ENCODE data around the gene EBF4. TPM values are rescaled to one million over a fixed set of nuclear protein-coding genes. Genes with fewer than 3 reads are reported as not detected.
A peak's percentile ranks its signal among the peaks of the same experiment; 100 is the strongest.

EBF4 gene
- total RNA-seq, 2 donors from 2014 or later = 6.4 to 12.1 TPM

DNA sequence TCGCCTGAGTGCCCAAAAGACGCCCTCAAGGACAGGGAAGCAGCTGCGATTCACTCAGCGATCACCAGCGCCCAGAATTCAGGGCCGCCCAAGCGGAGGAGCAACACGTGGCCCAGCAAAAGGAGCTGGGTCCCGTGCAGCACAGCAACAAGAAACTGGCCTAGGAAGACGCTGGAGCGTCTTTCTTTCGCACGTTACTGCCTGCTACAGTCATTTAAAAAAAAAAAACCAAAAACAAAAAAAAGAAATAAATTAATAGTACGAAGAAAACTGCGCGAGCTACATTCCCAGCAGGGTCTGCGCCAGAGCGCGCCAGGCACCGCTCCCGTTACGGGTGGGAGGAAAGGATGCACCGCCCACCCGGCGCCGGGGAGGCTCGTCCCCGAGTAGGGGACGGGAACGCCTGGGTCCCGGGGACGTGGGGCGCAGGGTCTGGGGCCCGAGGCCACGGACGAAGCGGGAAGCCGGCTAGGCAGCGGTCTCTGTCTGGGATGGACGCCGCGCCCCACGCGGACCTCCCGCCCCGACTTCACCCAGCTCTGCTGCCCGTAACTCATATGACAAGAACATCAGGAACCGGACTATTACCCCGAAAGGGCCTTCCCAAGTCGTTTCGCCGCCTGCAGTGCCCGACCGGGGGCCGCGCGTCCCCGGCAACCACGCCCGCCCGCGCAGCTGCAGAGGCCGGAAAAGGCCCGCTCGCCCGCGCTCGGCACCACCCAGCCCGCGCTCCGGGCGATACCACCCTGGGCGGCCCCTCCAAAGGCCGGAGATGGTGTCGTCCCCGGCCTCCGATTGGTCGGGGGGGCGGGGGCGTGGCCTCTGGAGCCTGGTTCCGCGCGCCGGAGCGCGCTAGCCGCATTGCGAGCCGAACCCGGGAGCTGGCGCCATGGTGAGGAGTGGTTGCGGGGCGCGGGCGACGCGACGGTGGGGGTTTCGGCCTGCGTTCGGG lies 40.5 kb upstream of the EBF4 start, which contains the start of gene NOP56:
Gene NOP56 (plus strand): TSS at position 861 of the 952 bp plus-strand sequence. CDS start 29 bp downstream, at position 890.
- Mint-ChIP-seq H3K27ac (peak within 1 kb of the TSS; percentile 94), H3K36me3 (ENCODE audit: low read depth) (peaks cover 40% of the 10 kb centered on the region), H3K4me1 (peaks cover 14% of the 10 kb centered on the region), H3K27me3 (ENCODE audit: insufficient read depth) (no peaks in the 10 kb centered on the region), H3K4me3 (peak within 1 kb of the TSS; percentile 87), H3K9me3 (no peaks in the 10 kb centered on the region)
- TF ChIP-seq, protein P1, sequence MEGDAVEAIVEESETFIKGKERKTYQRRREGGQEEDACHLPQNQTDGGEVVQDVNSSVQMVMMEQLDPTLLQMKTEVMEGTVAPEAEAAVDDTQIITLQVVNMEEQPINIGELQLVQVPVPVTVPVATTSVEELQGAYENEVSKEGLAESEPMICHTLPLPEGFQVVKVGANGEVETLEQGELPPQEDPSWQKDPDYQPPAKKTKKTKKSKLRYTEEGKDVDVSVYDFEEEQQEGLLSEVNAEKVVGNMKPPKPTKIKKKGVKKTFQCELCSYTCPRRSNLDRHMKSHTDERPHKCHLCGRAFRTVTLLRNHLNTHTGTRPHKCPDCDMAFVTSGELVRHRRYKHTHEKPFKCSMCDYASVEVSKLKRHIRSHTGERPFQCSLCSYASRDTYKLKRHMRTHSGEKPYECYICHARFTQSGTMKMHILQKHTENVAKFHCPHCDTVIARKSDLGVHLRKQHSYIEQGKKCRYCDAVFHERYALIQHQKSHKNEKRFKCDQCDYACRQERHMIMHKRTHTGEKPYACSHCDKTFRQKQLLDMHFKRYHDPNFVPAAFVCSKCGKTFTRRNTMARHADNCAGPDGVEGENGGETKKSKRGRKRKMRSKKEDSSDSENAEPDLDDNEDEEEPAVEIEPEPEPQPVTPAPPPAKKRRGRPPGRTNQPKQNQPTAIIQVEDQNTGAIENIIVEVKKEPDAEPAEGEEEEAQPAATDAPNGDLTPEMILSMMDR (conservative IDR thresholded peaks at IDR 0.05) = no peak
- Histone ChIP-seq H3K36me3 (ENCODE audit: control insufficient read depth, insufficient read depth, low read length) (peaks cover 33% of the 10 kb centered on the region), H3K9ac (ENCODE audit: extremely low read depth, low read length, poor library complexity, severe bottlenecking) (peak within 1 kb of the TSS; percentile 94), H3K9me3 (ENCODE audit: control insufficient read depth, low read length) (no peaks in the 10 kb centered on the region), H3K27ac (ENCODE audit: low read depth, low read length) (peak within 1 kb of the TSS; percentile 82), H3K4me1 (ENCODE audit: control insufficient read depth, insufficient read depth, low read length) (peaks cover 7% of the 10 kb centered on the region), H3K27me3 (ENCODE audit: control insufficient read depth, insufficient read depth, low read length, poor library complexity, severe bottlenecking) (no peaks in the 10 kb centered on the region), H3K4me3 (ENCODE audit: low read length) (peak within 1 kb of the TSS; percentile 97)
- WGBS, 2 experiments (ENCODE audit: insufficient coverage in 1 of 2, insufficient read length in 1 of 2) = 0 to 1% methylated on average over 18 to 101 of the region's 101 CpGs
- DNase-seq = peak; percentile 97

DNA sequence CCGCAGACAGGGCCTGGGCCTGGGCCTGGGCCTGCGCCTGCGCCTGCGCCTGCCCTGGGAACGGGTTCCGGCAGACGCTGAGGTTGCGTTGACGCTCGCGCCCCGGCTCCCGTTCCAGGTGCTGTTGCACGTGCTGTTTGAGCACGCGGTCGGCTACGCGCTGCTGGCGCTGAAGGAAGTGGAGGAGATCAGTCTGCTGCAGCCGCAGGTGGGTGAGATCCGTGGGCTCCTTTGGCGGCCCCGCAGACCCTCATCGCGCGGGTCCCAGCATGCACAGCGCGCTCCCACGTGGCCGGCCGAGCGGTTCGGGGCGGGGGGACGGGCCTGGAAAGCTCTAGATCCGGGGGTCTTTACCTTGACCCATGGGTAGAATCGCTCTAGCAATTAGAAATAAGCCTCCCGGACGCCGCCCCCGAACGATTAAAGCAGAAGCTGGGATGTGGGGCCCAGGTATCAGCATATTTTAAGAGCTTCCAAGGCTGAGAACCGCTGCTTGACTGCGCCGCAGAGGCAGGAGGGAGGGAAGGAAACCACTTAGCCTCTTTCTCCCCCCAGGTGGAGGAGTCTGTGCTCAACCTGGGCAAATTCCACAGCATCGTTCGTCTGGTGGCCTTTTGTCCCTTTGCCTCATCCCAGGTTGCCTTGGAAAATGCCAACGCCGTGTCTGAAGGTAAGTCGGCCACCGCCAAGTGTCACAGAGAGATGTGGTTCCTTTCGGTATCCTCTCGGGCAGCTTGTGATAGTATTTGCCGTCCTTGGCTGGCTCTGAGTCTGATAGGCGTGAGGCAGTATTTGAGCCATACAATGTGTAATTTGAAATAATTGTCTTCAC lies 39.6 kb upstream of the EBF4 start:
- Mint-ChIP-seq H3K4me1 (peaks cover 11% of the 10 kb centered on the region), H3K36me3 (ENCODE audit: low read depth) (peaks cover 49% of the 10 kb centered on the region), H3K9me3 (no peaks in the 10 kb centered on the region), H3K27me3 (ENCODE audit: insufficient read depth) (no peaks in the 10 kb centered on the region), H3K4me3 (peak overlapping the region; percentile 87), H3K27ac (peak overlapping the region; percentile 94)
- DNase-seq = no peak
- Histone ChIP-seq H3K4me1 (ENCODE audit: control insufficient read depth, insufficient read depth, low read length) (peaks cover 7% of the 10 kb centered on the region), H3K27ac (ENCODE audit: low read depth, low read length) (peak overlapping the region; percentile 77), H3K36me3 (ENCODE audit: control insufficient read depth, insufficient read depth, low read length) (peaks cover 42% of the 10 kb centered on the region), H3K4me3 (ENCODE audit: low read length) (peak overlapping the region; percentile 97), H3K27me3 (ENCODE audit: control insufficient read depth, insufficient read depth, low read length, poor library complexity, severe bottlenecking) (no peaks in the 10 kb centered on the region), H3K9me3 (ENCODE audit: control insufficient read depth, low read length) (no peaks in the 10 kb centered on the region), H3K9ac (ENCODE audit: extremely low read depth, low read length, poor library complexity, severe bottlenecking) (peak overlapping the region; percentile 94)
- 1 to 2% methylated on average over 18 to 56 of the region's 56 CpGs for WGBS, 2 experiments (ENCODE audit: insufficient coverage in 1 of 2, insufficient read length in 1 of 2)
- TF ChIP-seq, protein P1 (conservative IDR thresholded peaks at IDR 0.05) = no peak
